Choroid plexus epithelial cell (primary cell): ENCODE results near the gene UGP2.

ENCODE experiments used
- DNase-seq: peaks from one replicate; pipeline ENCODE4 v3.0.0-alpha.2; 2010; ENCODE audit warnings: low read depth
- H3K4me3 ChIP-seq: 2 replicates; pipeline ENCODE4 v1.5.1; 2011; ENCODE audit warnings: low read depth, mild to moderate bottlenecking, control low read depth, low read length, moderate library complexity
- CTCF ChIP-seq: conservative IDR thresholded peaks from 2 replicates; pipeline ENCODE4 v1.5.1; 2011; ENCODE audit warnings: low read depth, mild to moderate bottlenecking, control low read depth, inconsistent platforms, low read length, moderate library complexity

The UGP2 gene

DNA sequence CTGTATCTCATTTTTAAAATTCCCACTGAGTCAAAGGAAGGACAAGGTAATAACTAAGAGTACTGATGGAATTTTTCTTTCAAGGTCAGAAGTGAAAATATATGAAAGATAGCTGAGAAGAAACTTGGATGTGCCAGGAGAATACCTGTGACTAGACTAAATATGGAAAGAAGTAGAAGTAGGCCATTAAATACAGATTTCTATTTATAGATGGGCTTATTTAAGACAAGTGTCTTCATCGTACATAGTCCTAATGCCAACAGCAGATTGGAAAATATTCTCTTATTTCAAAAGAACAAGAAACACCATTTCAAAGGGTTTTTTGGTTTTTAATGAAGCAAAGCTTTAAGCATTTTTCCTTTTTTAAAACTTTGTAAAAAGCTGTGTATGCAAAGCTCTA, 22.0 kb downstream of the UGP2 start:
- no peak overlapping the region for H3K4me3 ChIP-seq
- no peak for TF ChIP-seq CTCF
- no peak for DNase-seq

- peak; percentile 74 for DNase-seq
- no peak overlapping the region for H3K4me3 ChIP-seq
- TF ChIP-seq CTCF, result no peak
Observed at GRCh38 chr2:63865159-63865799, 23.6 kb downstream of the UGP2 start.

GRCh38 chr2:63866009-63866709, 24.5 kb downstream of the UGP2 start:
- TF ChIP-seq CTCF, result no peak
- peak; percentile 39 for DNase-seq

GRCh38 chr2:63870679-63871078, 29.0 kb downstream of the UGP2 start:
- no peak for DNase-seq
- no peak overlapping the region for H3K4me3 ChIP-seq
- no peak for TF ChIP-seq CTCF

More at GRCh38 chr2:63866009-63866709, 24.5 kb downstream of the UGP2 start:
- H3K4me3 ChIP-seq, result no peak overlapping the region

GRCh38 chr2:63871864-63872263, 30.2 kb downstream of the UGP2 start:
- peak; percentile 61 for DNase-seq
- H3K4me3 ChIP-seq, result no peak overlapping the region
- TF ChIP-seq CTCF, result no peak

- no peak for DNase-seq
- no peak for TF ChIP-seq CTCF
- H3K4me3 ChIP-seq, result no peak overlapping the region
Observed at GRCh38 chr2:63872571-63873328, 31.1 kb downstream of the UGP2 start.
